CD4-positive, alpha-beta T cell treated with Interleukin-2 at 100 ng/mL for 4 hours (primary cell): ENCODE data around the gene CES5A.
"Not testable (repeated sequence)": the region's sequence is repeated elsewhere in the genome, so short reads cannot be mapped to it uniquely, and the experiment has no call there.

Experiments
- DNase-seq: peaks from one replicate; pipeline ENCODE4 v3.0.0-alpha.2; 2020; ENCODE audit warnings: low spot score

The CES5A gene

GRCh38 chr16:55829232-55829631 is 45.9 kb downstream of the CES5A start:
- DNase-seq, result not testable (repeated sequence)

- no peak for DNase-seq
Observed at GRCh38 chr16:55828680-55829079, 46.5 kb downstream of the CES5A start.

- no peak for DNase-seq
Observed at GRCh38 chr16:55825115-55825728, 50.0 kb downstream of the CES5A start.

DNA sequence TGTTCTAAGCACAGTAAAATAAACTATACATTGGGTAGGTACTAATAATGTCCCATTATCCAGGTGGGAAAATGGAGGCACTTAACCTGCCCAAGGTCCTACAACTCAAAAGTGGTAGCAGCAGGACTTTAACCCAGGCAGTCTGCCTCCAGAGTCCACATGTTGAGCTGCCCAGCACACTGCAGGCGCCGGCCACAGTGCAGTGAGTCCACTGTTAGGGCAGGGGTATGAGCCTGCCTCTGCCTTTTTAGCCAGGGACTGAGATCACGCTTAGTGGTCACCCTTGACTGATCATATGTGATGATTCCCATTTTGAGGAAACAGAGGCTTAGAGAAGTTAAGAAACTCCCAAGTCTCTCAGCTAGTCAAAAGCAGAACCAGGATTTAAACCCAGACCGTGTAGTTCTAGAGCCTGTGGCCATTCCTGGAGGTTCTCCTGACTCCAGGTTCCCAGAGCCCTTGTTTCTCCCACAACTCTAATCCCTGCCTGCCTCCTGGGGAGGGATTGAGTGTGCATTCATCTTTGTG is 50.6 kb downstream of the CES5A start:
- no peak for DNase-seq

GRCh38 chr16:55822280-55822810 is 52.8 kb downstream of the CES5A start:
- no peak for DNase-seq

DNA sequence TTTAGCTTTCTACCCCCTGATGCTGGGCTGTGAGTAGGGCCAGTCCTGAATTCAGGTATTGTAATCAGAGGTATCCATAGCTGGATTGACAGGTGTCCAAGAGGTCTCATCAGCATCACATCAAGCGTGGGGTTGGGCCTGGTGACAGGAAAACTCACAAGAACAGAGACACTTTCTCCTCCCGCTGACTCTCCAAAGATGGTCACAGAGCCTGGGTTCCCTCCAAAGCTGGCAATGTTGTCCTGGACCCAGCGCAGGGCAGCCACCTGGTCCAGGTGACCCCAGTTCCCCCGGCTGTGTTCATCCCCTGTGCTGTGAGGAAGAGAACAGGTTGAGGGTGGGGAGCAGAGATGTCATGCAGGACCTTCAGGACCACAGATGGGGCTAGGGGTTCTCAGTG is 54.0 kb downstream of the CES5A start:
- DNase-seq, result no peak

- no peak for DNase-seq
Observed at GRCh38 chr16:55820615-55821014, 54.6 kb downstream of the CES5A start.

DNA sequence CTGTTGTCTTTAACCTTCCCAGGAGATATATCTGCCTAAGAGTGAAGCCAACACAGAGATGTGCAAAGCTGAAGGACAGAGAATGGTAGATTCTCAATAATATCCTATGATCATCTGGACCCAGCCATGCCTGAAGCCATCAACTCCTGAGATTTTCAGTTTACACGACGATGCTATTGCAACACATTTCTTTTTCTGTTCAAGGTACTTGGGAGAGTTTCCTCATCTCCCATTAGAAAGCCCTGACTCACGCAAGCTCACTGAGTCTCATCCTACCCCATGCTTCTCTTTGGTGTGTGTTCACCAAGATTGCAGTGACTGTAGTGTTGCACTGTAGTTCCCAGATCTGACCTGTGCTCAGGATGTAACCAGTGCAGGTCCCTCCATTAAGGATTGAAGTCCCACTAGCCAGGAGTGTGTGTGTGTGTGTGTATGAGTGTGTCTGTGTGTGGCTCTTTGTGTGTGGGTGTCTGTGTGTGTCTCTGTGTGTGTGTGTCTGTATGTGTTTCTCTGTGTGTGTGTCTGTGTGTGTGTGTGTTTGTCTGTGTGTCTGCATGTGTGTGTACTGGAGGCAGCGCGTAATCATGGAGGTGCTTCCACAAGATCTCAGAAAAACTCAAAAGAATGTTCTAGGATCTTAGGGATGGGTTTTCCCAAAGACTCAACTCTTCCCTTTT is 57.8 kb downstream of the CES5A start:
- DNase-seq, result no peak

DNA sequence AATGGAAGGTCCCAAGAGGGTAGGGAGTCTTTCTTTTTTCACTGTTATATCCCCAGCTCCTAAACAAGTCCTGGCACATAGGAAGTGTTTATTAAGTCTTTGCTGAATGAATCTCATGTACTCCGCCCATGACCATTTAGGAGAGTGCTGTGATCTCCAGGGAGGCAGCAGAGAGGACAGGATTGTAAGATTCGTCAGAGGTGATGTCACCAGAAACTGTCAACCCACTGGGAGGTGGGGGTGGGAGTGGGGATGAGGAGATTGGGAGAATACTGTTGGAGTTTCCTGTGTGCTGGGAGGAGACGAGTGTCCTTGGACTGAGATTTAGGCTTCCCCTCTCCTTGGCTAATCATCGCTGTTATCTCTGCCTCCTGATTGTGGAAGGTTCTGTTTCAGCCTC is 59.0 kb downstream of the CES5A start:
- not testable (repeated sequence) for DNase-seq

DNA sequence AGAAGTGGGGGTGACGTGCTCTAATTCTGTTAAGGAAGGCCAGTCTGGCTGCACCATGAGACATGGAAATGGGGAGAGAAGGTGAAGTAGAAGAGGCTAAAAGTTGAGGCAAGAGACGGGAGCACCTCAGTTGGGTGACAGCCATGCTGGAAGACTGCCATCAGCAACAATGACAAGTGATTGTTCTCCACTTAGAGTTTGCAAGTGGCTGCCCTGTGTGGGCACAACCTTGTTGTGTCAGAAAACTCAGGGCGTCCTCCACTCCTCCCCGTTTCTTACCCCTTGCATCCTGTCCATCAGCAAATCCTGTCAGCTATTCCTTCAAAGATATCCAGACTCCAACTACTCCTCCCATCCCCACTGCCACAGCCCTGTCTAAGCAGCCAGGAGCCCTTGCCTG is 59.9 kb downstream of the CES5A start:
- DNase-seq, result no peak

DNA sequence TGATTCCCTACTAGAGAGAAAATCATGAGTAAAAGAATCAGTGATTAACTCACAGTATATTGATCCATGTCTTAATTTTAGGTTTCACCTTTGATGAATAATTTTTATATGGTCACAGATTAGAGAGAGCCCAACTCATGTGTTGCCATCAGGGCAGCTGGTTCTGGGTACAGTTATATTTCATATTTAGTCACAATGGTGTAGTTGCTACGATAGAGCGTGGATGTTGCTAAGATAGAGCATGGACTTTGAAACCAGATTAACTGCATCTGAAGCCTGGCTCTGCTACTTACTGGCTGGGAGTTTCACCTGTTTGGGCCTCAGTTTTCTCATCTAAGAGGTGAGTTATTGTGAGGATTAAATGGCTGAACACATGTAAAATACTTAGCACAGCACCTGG is 61.0 kb downstream of the CES5A start:
- DNase-seq, result not testable (repeated sequence)

DNA sequence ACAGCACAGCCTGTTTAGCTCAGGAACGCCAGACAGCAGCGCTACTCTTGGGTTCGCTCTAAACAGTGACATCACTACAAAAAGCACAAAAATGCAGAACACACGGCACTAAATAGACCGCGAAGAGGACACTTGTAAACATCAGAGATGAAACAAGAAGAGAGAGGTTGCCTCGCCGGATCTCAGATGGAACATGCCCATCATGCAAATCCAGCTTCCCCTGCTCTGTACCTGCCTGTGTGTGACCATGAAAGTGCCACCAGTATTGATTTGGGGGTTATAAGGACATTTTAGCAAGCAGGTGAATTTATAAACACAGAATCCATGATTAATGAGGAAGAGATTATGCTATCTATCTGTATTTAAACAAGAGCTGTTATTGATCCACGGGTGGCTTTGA is 61.4 kb downstream of the CES5A start:
- DNase-seq, result not testable (repeated sequence)

GRCh38 chr16:55812951-55813350 is 62.2 kb downstream of the CES5A start:
- no peak for DNase-seq

GRCh38 chr16:55811811-55812210 is 63.4 kb downstream of the CES5A start:
- no peak for DNase-seq

GRCh38 chr16:55810451-55810961 is 64.7 kb downstream of the CES5A start:
- no peak for DNase-seq

DNA sequence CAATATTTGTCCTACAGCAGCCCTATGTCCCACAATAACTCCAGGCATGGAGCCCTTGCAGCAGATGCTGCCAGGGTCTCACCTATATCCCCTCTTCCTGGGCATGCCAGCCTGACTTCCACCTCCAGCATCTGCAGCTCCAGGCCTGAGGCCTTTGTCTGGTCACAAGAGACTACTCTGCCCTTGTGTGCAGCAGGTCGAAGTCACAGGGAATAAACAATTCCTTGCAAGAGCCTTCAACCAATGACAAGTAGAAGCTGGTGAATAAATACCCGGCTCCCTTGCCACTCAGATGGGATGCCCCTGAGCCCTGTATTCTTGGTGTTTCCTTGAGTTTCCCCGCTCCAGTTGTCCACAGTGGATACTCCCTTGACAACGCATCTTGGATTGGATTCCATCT is 65.3 kb downstream of the CES5A start:
- DNase-seq, result no peak

DNA sequence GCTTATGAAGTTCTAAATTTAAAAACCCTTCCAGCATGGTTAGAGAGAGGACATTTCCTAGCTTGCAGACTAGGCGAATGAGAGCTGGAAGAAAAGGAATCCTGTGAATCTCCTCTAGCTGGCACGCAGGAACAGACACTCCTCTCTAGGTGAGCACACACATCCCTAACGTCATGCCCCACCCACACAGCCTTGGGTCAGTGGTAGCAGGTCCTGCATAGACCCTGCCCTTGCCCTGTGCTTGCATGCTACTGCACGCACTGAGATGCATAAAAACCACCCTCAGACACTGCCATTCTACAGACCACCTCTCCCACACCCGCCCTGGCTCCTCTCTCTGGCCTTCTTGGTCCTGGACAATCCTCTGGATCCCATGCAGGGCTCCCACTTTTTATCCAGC is 65.8 kb downstream of the CES5A start:
- DNase-seq, result no peak

DNA sequence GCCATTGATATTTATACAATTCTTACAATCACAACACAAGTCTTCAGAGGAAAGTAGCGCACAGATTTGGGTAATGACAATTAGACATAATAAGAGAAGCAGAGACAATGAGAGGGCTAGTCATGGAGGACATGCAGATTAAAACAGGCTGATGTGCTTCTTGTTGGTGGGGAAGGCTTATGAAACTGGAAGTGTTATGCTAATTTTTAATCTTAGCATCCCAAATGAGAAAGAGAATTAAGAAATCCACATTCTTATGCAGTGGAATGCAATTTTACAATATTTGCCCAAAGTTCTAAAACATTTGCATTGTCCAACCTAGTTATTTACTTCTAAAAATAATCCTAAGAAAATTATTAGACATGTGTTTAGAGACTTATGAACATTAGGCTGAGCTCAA is 66.9 kb downstream of the CES5A start:
- not testable (repeated sequence) for DNase-seq

DNA sequence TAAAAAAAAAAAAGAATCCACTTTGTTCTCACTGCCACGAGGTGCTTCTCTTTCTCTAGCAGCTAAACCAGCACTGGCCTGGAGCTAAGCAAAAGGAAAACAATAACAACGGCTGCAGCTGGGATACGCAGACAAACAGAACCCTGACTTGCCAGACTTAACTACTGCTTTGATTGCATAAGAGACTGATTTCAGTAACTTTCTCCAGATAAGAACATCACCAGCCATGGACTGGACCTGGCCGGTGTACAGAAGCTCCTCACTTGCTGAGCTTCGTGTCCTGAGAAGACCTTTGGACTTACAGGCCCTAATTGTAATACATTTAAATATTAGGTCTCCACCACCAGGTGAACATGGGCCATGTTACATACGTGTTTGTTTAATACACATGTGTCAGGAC is 70.1 kb downstream of the CES5A start:
- DNase-seq, result not testable (repeated sequence)

DNA sequence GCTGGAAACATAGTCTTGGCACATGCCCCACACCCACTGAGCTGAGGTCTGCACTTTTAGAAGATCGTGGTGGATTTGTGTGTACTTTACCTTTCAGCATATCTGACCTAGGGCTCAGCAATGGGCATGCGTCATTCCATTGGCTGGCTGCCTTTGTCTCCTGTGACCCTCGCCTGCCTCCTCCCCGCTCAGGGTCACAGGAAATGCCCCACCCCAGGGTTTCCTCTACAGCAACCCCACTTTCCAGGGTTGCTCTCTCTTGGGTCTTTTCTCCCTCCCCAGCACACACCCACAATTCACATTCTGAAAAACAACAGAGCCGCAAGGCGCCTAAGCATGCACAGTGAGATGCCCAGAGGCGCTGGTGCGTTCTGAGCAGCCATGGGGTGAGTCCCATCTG is 71.5 kb downstream of the CES5A start:
- DNase-seq, result not testable (repeated sequence)
